PC-3 (cell line): ENCODE results near the gene BIRC7. TPM values are rescaled to one million over a fixed set of nuclear protein-coding genes. Genes with fewer than 3 reads are reported as not detected.

Experiments used
- ATAC-seq: fragments of 200-7000 bp; cut with Tn5 transposase; 2 replicates; pipeline ENCODE4 v1.9.1; 2020; ENCODE audit warnings: mild to moderate bottlenecking, moderate library complexity
- BruUV-seq: library from RNA; stranded (reverse); fragments of 400-500 nt; replicated peaks from 2 replicates; lab custom pipeline; 2021; lab: Mats Ljungman, UMichigan
- CTCF ChIA-PET: fragments of 300-600 bp; sonication (Branson Sonifier 250); formaldehyde crosslinking; loops from one replicate; lab custom pipeline; 2022; ENCODE audit warnings: antibody characterized with exemption; lab: Charles Lee
- POLR2A ChIA-PET: fragments of 300-600 bp; sonication (Branson Sonifier 250); formaldehyde crosslinking; loops from one replicate; lab custom pipeline; 2022; ENCODE audit warnings: antibody characterized with exemption; ENCODE audit not compliant: unreplicated experiment; lab: Charles Lee
- DNase-seq: peaks from one replicate; pipeline ENCODE4 v3.0.0-alpha.2; 2015
- H2AFZ ChIP-seq: fragments of 300-600 bp; sonication (generic); 2 replicates; pipeline ENCODE4 v1.6.0; 2016; ENCODE audit warnings: antibody characterized with exemption, low read length
- H3F3A ChIP-seq: fragments of 300-600 bp; sonication (generic); one replicate; pipeline ENCODE4 v1.6.0; 2017; ENCODE audit warnings: antibody characterized with exemption, low read length, control low read depth, mild to moderate bottlenecking; ENCODE audit not compliant: unreplicated experiment
- H3K27ac ChIP-seq: fragments of 300-600 bp; sonication (generic); 2 replicates; pipeline ENCODE4 v1.5.1; 2016; ENCODE audit warnings: mild to moderate bottlenecking, low read length
- H3K27me3 ChIP-seq: fragments of 300-600 bp; sonication (generic); 2 replicates; pipeline ENCODE4 v1.6.1; 2016; ENCODE audit warnings: low read length, mixed read lengths
- H3K36me3 ChIP-seq: fragments of 300-600 bp; sonication (generic); 2 replicates; pipeline ENCODE4 v1.6.1; 2016; ENCODE audit warnings: low read depth, mixed run types, low read length, mixed read lengths
- H3K4me1 ChIP-seq: fragments of 300-600 bp; sonication (generic); 2 replicates; pipeline ENCODE4 v1.5.1; 2016; ENCODE audit warnings: low read length; ENCODE audit not compliant: insufficient read depth
- H3K4me2 ChIP-seq: fragments of 300-600 bp; sonication (generic); 2 replicates; pipeline ENCODE4 v1.6.0; 2016; ENCODE audit warnings: low read length
- H3K4me3 ChIP-seq: fragments of 300-600 bp; sonication (generic); 2 replicates; pipeline ENCODE4 v1.5.1; 2016; ENCODE audit warnings: mild to moderate bottlenecking, low read length, mixed read lengths
- H3K79me2 ChIP-seq: fragments of 300-600 bp; sonication (generic); 2 replicates; pipeline ENCODE4 v1.6.1; 2017; ENCODE audit warnings: low read length, mixed read lengths
- H3K9ac ChIP-seq: fragments of 300-600 bp; sonication (generic); 2 replicates; pipeline ENCODE4 v1.6.0; 2016; ENCODE audit warnings: mild to moderate bottlenecking, low read length
- H3K9me2 ChIP-seq: fragments of 300-600 bp; sonication (generic); replicated peaks from 2 replicates; pipeline ENCODE4 v1.6.1; 2016; ENCODE audit warnings: mixed run types, low read length, mixed read lengths
- H3K9me3 ChIP-seq: fragments of 300-600 bp; sonication (generic); 2 replicates; pipeline ENCODE4 v1.6.1; 2016; ENCODE audit warnings: low read length, mixed read lengths
- H4K20me1 ChIP-seq: fragments of 300-600 bp; sonication (generic); 2 replicates; pipeline ENCODE4 v1.6.1; 2016; ENCODE audit warnings: low read length, mixed read lengths
- CTCF ChIP-seq: fragments of 300-600 bp; sonication (generic); conservative IDR thresholded peaks from 2 replicates; pipeline ENCODE4 v1.5.1; 2017; ENCODE audit warnings: antibody characterized with exemption, low read depth, mild to moderate bottlenecking, low read length
- EZH2 ChIP-seq: fragments of 300-600 bp; sonication (generic); IDR thresholded peaks from one replicate; pipeline ENCODE4 v1.6.1; 2017; ENCODE audit warnings: antibody characterized with exemption, mild to moderate bottlenecking, low read length; ENCODE audit not compliant: unreplicated experiment
- EZH2phosphoT487 ChIP-seq: fragments of 300-600 bp; sonication (generic); IDR thresholded peaks from 2 replicates; pipeline ENCODE4 v1.6.1; 2018; ENCODE audit warnings: mild to moderate bottlenecking, antibody characterized with exemption, low read length, borderline replicate concordance
- intact Hi-C: fragments of 100-400 bp; cut with micrococcal nuclease; formaldehyde crosslinking; loops from 2 replicates; pipeline ENCODE4 v1.9.0; 2023
- total RNA-seq: library from RNA; depleted of rRNA; stranded (reverse); fragments of >200 nt; gene quantifications from 2 replicates; pipeline ENCODE4 v1.2.3, GENCODE V29; 2014

The BIRC7 gene
- total RNA-seq, 1 experiment from 2014 or later: not detected

DNA sequence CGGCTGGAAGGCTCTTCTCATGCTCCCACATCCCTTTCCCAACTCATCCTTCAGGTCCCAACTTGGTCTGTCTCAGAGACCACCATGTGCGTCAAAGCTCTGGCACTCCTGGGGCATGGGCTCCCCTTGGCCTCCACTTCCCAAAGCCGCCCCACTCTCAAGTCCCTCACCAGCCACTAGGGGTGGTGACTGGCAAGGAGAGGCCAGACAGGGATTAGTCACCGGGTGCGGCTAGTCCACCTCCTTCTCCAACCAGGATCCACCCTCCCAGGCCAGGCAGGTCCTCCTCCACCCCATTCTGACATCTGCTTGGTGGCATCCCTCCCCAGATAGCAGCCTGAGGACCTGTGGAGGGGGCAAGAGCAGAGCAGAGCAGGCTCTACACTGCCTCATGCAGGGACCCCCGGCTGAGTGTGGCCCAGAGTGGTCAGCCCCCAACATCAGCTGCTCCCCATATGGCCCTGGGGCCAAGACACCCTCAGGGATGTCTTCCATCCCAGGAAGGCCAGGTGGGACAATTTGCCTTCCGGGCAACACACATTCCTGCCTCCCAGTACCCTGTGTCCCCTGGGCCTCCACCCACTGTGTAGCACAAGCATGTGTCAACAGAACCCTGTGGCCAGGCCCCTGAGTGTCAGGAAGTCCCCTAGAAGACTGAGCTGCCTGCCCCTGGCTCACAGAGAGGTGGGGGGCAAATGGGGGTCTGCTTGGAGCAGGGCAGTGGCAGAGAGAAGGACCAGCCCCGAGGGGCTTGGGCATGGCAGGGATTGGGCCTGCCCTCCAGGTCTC lies 49.0 kb upstream of the BIRC7 start:
- no peaks in the 10 kb centered on the region for H3F3A ChIP-seq
- no peak overlapping the region for H3K27ac ChIP-seq
- H3K4me3 ChIP-seq: no peak overlapping the region
- intact Hi-C loops: no loop called here
- no peaks in the 10 kb centered on the region for H3K79me2 ChIP-seq
- H3K4me2 ChIP-seq: no peak overlapping the region
- TF ChIP-seq EZH2 (no peak), CTCF (peak; percentile 68)
- peak; percentile 76 for DNase-seq
- BruUV-seq: no TSS peak
- H4K20me1 ChIP-seq: no peaks in the 10 kb centered on the region
- H3K27me3 ChIP-seq: no peaks in the 10 kb centered on the region
- ChIA-PET CTCF (no interaction called here), POLR2A (no interaction called here)
- no peaks in the 10 kb centered on the region for H3K9me2 ChIP-seq
- ATAC-seq: peak; percentile 74
- peaks cover 10% of the 10 kb centered on the region for H3K4me1 ChIP-seq
- H3K9me3 ChIP-seq: no peaks in the 10 kb centered on the region
- H3K36me3 ChIP-seq: no peaks in the 10 kb centered on the region
- no peak overlapping the region for H2AFZ ChIP-seq
- no peak overlapping the region for H3K9ac ChIP-seq

- Histone ChIP-seq H3K27ac (no peak overlapping the region), H3K27me3 (no peaks in the 10 kb centered on the region), H3K9ac (no peak overlapping the region), H3K4me3 (no peak overlapping the region), H3K9me2 (no peaks in the 10 kb centered on the region), H3K9me3 (no peaks in the 10 kb centered on the region), H3K4me1 (peaks cover 10% of the 10 kb centered on the region), H3K4me2 (no peak overlapping the region), H3K79me2 (no peaks in the 10 kb centered on the region), H2AFZ (no peak overlapping the region), H3F3A (no peaks in the 10 kb centered on the region), H4K20me1 (no peaks in the 10 kb centered on the region), H3K36me3 (no peaks in the 10 kb centered on the region)
- POLR2A ChIA-PET: no interaction called here
- TF ChIP-seq CTCF (no peak), EZH2phosphoT487 (no peak), EZH2 (no peak)
- intact Hi-C loops: no loop called here
- CTCF ChIA-PET: no interaction called here
- ATAC-seq (no peak), DNase-seq (no peak)
- BruUV-seq: no TSS peak
Measured at GRCh38 chr20:63187338-63188158, 48.2 kb upstream of the BIRC7 start.

DNA sequence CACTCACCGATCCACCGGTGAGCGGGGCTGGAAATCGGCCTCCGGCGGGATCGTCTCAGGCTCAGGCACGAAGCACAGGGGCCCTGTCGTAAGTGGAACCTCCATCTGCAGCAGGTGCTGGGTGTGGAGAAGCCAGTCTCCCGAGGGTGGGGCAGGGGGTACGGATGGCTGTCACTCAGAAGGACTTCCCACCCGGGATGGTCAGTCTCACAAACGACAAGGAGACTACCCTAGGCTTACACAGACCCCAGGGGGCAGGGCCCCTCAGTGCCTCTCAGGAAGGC lies 47.6 kb upstream of the BIRC7 start:
- H3K27me3 ChIP-seq: no peaks in the 10 kb centered on the region
- TF ChIP-seq CTCF: no peak
- TF ChIP-seq EZH2phosphoT487: no peak
- no peak for TF ChIP-seq EZH2
- CTCF ChIA-PET: no interaction called here

More for the DNA sequence above, 47.6 kb upstream of the BIRC7 start:
- Histone ChIP-seq H3K9ac (no peak overlapping the region), H3K79me2 (no peaks in the 10 kb centered on the region), H2AFZ (no peak overlapping the region), H3K4me3 (no peak overlapping the region), H3K4me1 (peaks cover 10% of the 10 kb centered on the region), H3K9me2 (no peaks in the 10 kb centered on the region), H4K20me1 (no peaks in the 10 kb centered on the region), H3K4me2 (no peak overlapping the region), H3K36me3 (no peaks in the 10 kb centered on the region), H3K27ac (no peak overlapping the region), H3K9me3 (no peaks in the 10 kb centered on the region), H3F3A (no peaks in the 10 kb centered on the region)
- intact Hi-C loops: no loop called here
- no TSS peak for BruUV-seq
- DNase-seq (no peak), ATAC-seq (no peak)
- POLR2A ChIA-PET: no interaction called here
